K562 (cell line): ENCODE data around the gene ABCC6. TPM values are rescaled to one million over a fixed set of nuclear protein-coding genes. Genes with fewer than 3 reads are reported as not detected.

Source experiments
- BMI1 ChIP-seq: fragments of 150-350 bp; IDR thresholded peaks from 2 replicates; pipeline ENCODE4 v1.6.1; 2014; ENCODE audit warnings: low read length
- ELF4 ChIP-seq: fragments of 450-650 bp; formaldehyde crosslinking; IDR thresholded peaks from 2 replicates; pipeline ENCODE4 v1.4.0; 2022; ENCODE audit warnings: missing genetic modification characterization
- MEF2D ChIP-seq: conservative IDR thresholded peaks from 2 replicates; pipeline ENCODE4 v1.6.1; 2016; ENCODE audit warnings: low read depth, missing genetic modification characterization, missing compliant biosample characterization
- MXD1 ChIP-seq: fragments of 250-450 bp; sonication (Bioruptor Pico); IDR thresholded peaks from 2 replicates; pipeline ENCODE4 v1.8.0; 2021; ENCODE audit warnings: borderline replicate concordance, mild to moderate bottlenecking, moderate library complexity; ENCODE audit not compliant: poor library complexity, severe bottlenecking
- POLR3G ChIP-seq: IDR thresholded peaks from 2 replicates; pipeline ENCODE4 v1.6.1; 2011; ENCODE audit not compliant: insufficient read length, insufficient replicate concordance; ENCODE audit errors: extremely low read depth
- POU5F1 ChIP-seq: fragments of 150-350 bp; IDR thresholded peaks from 2 replicates; pipeline ENCODE4 v1.6.1; 2014; ENCODE audit warnings: borderline replicate concordance, low read length, low read depth, mild to moderate bottlenecking; ENCODE audit not compliant: partially characterized antibody
- PRPF4 ChIP-seq: fragments of 200-400 bp; formaldehyde crosslinking; IDR thresholded peaks from one replicate; pipeline ENCODE4 v1.6.1; 2017; ENCODE audit warnings: low read length, low read depth, mild to moderate bottlenecking; ENCODE audit not compliant: insufficient read depth, poor library complexity, severe bottlenecking
- SMARCA4 ChIP-seq: fragments of 450-650 bp; IDR thresholded peaks from 2 replicates; pipeline ENCODE4 v1.6.1; 2016
- STAT6 ChIP-seq: sonication (generic); formaldehyde crosslinking; IDR thresholded peaks from 2 replicates; pipeline ENCODE4 v1.8.1; 2023; ENCODE audit warnings: mild to moderate bottlenecking, missing genetic modification reagents
- TAF9B ChIP-seq: fragments of 450-650 bp; IDR thresholded peaks from 2 replicates; pipeline ENCODE4 v1.6.1; 2018; ENCODE audit warnings: mild to moderate bottlenecking; ENCODE audit not compliant: partially characterized antibody
- TFE3 ChIP-seq: fragments of 450-650 bp; formaldehyde crosslinking; IDR thresholded peaks from 2 replicates; pipeline ENCODE4 v1.4.0; 2020; ENCODE audit warnings: mild to moderate bottlenecking, mixed read lengths
- UBTF ChIP-seq, 2 experiments: IDR thresholded peaks; 2 replicates each; pipeline ENCODE4 v1.6.1; 2012; ENCODE audit warnings: improper control_type of control experiment in 2 of 2, low read depth in 2 of 2, low read length in 2 of 2, borderline replicate concordance in 1 of 2
- ZC3H11A ChIP-seq: IDR thresholded peaks from 2 replicates; pipeline ENCODE4 v1.6.1; 2012; ENCODE audit warnings: low read depth, low read length, improper control_type of control experiment
- ZNF436 ChIP-seq: fragments of 250-450, 450-650 bp; sonication (Bioruptor Pico); formaldehyde crosslinking; IDR thresholded peaks from 2 replicates; pipeline ENCODE4 v1.7.0; 2020; ENCODE audit warnings: mild to moderate bottlenecking
- ZNF512 ChIP-seq: IDR thresholded peaks from 2 replicates; pipeline ENCODE4 v1.6.1; 2016; ENCODE audit warnings: missing genetic modification characterization, missing compliant biosample characterization
- ZNF740 ChIP-seq, 3 experiments: fragments of 200-800 bp in 1 of 3; sonication (Bioruptor generic) in 1 of 3; sonication (generic) in 1 of 3; formaldehyde crosslinking in 1 of 3; IDR thresholded peaks; 2 replicates each; pipeline versions ENCODE4 v1.6.1 to v1.8.0; 2016 to 2022; ENCODE audit warnings: mild to moderate bottlenecking in 2 of 3, missing compliant biosample characterization in 2 of 3, missing genetic modification characterization in 2 of 3, missing genetic modification reagents in 1 of 3
- polyA plus RNA-seq, 8 experiments: library from polyadenylated mRNA; depleted of rRNA in 4 of 8; stranded (reverse) in 5 of 8; unstranded in 3 of 8; fragments of >200 nt; fragmentation: Nextera tagmentation in 2 of 8; fragmentation: Illumina TruSeq in 1 of 8; extraction: Ambion mirVana in 2 of 8; extraction: Trizol in 1 of 8; gene quantifications; 2 replicates each; pipeline versions ENCODE4 v1.2.1 to v1.2.3, GENCODE V29; 2011 to 2014; ENCODE audit warnings: inconsistent platforms in 1 of 8, missing spikeins in 1 of 8
- total RNA-seq, 7 experiments: library from RNA; depleted of rRNA in 6 of 7; stranded (reverse); fragments of >200 nt in 6 of 7; fragmentation: Illumina TruSeq in 2 of 7; extraction: Trizol in 2 of 7; gene quantifications; 2 replicates each; pipeline versions ENCODE4 v1.2.1 to v1.2.3, GENCODE V29; 2011 to 2021; ENCODE audit warnings: low replicate concordance in 1 of 7

ABCC6 gene
- total and polyA plus RNA-seq, 9 of the 15 experiments (the other 6 are each of a cell fraction or from before 2014, with no cell fraction given), result 0.03 to 0.46 (median 0.07) TPM; not detected in 4

- TF ChIP-seq STAT6 (no peak), BMI1 (no peak), POU5F1 (no peak), MEF2D (tag) (no peak), TAF9B (no peak), SMARCA4 (0 out of 2 replicates have a peak, but pooled peaks have one; percentile 13), PRPF4 (no peak), UBTF (IDR thresholded peaks at IDR 0.05; ENCODE audit: borderline replicate concordance in 1 of 2, low read depth in 2 of 2, low read length in 2 of 2) (no peak), ZC3H11A (no peak), ZNF740 (CRISPR knock-in tag; IDR thresholded peaks at IDR 0.05) (no peak), ZNF740 (tag; IDR thresholded peaks at IDR 0.05) (no peak), TFE3 (CRISPR knock-in tag) (no peak), ZNF436 (CRISPR knock-in tag) (no peak), MXD1 (CRISPR knock-in tag) (no peak), ELF4 (CRISPR knock-in tag) (no peak), ZNF512 (no peak), POLR3G (no peak)
Measured at GRCh38 chr16:16189842-16190241, 33.5 kb downstream of the ABCC6 start (continued).
